Esophagus muscularis mucosa (tissue), 4 donors: ENCODE results near the gene RCAN1. TPM values are rescaled to one million over a fixed set of nuclear protein-coding genes. Genes with fewer than 3 reads are reported as not detected.
"Not testable (repeated sequence)": the region's sequence is repeated elsewhere in the genome, so short reads cannot be mapped to it uniquely, and the experiment has no call there.

Experiments
- DNase-seq: peaks from one replicate; pipeline ENCODE4 v3.0.0-alpha.2; 2017; ENCODE audit errors: extremely low spot score
- H3K27ac ChIP-seq, 4 donors: fragments of 200-600 bp; sonication (generic); replicated peaks in 1 of 4; 1 replicate in 3 of 4; 2 replicates in 1 of 4; pipeline ENCODE4 v1.5.1; 2016 to 2019; ENCODE audit warnings: mild to moderate bottlenecking in 1 of 4
- H3K27me3 ChIP-seq, 4 donors: fragments of 200-600 bp; sonication (generic); one replicate each; pipeline versions ENCODE4 v1.5.1 to v1.6.0; 2016 to 2019
- H3K36me3 ChIP-seq, 4 donors: fragments of 200-600 bp; sonication (generic); one replicate each; pipeline ENCODE4 v1.5.1; 2016 to 2019
- H3K4me1 ChIP-seq, 4 donors: fragments of 200-600 bp; sonication (generic); one replicate each; pipeline ENCODE4 v1.5.1; 2016 to 2019
- H3K4me3 ChIP-seq, 4 donors: fragments of 200-600 bp; sonication (generic); 1 replicate in 2 of 4; 2 replicates in 2 of 4; pipeline ENCODE4 v1.5.1; 2016 to 2019; ENCODE audit warnings: mild to moderate bottlenecking in 4 of 4, moderate library complexity in 1 of 4
- H3K9me3 ChIP-seq, 4 donors: fragments of 200-600 bp; sonication (generic); 1 replicate in 3 of 4; 2 replicates in 1 of 4; pipeline ENCODE4 v1.5.1; 2016 to 2019
- CTCF ChIP-seq, 3 experiments: fragments of 200-600 bp in 2 of 3; fragments of 450-650 bp in 1 of 3; sonication (generic) in 2 of 3; IDR thresholded peaks; one replicate each; pipeline ENCODE4 v1.5.1; 2017 to 2019; ENCODE audit warnings: antibody characterized with exemption in 3 of 3, mild to moderate bottlenecking in 2 of 3, moderate library complexity in 1 of 3
- EP300 ChIP-seq: sonication (generic); formaldehyde crosslinking; IDR thresholded peaks from one replicate; pipeline ENCODE4 v1.6.1; 2017; ENCODE audit warnings: antibody characterized with exemption
- POLR2A ChIP-seq: fragments of 450-650 bp; IDR thresholded peaks from one replicate; pipeline ENCODE4 v1.6.1; 2017; ENCODE audit warnings: antibody characterized with exemption, moderate library complexity, mild to moderate bottlenecking, low read depth
- POLR2AphosphoS5 ChIP-seq, 2 donors: sonication (generic); formaldehyde crosslinking; IDR thresholded peaks; one replicate each; pipeline ENCODE4 v1.6.1; 2017; ENCODE audit warnings: antibody characterized with exemption in 2 of 2
- WGBS: methylation state at CpG from one replicate; pipeline ENCODE4 v1.1.5; 2018; 5-methylcytosine and 5-hydroxymethylcytosine counted together
- intact Hi-C: fragments of 100-400 bp; cut with DNase I; formaldehyde crosslinking; loops from one replicate; pipeline ENCODE4 v1.15.1; 2023
- total RNA-seq, 4 donors: library from RNA; depleted of rRNA; stranded (reverse); fragments of >200 nt; gene quantifications; one replicate each; pipeline versions ENCODE4 v1.1.0 to v1.2.1, GENCODE V29; 2016

The RCAN1 gene
- total RNA-seq, 4 donors from 2014 or later = 32.4 to 58.8 (median 37.9) TPM

- H3K27me3 ChIP-seq = no peaks in the 10 kb centered on the region
- TF ChIP-seq EP300 (no peak), POLR2AphosphoS5 (IDR thresholded peaks at IDR 0.05) (no peak)
- intact Hi-C loops = no loop called here
Measured at GRCh38 chr21:34574601-34575529, 40.0 kb downstream of the RCAN1 start.

GRCh38 chr21:34571994-34572393 is 42.9 kb downstream of the RCAN1 start:
- intact Hi-C loops = no loop called here
- Histone ChIP-seq H3K27ac (no peak overlapping the region), H3K27me3 (no peaks in the 10 kb centered on the region), H3K4me1 (peaks cover 18 to 24% (median 22%) of the 10 kb centered on the region in 4 donors), H3K4me3 (no peak overlapping the region), H3K9me3 (no peaks in the 10 kb centered on the region), H3K36me3 (peaks cover 0 to 6% (median 0%) of the 10 kb centered on the region in 4 donors)
- WGBS = 89% methylated on average over 6 of the region's 7 CpGs
- no peak for TF ChIP-seq CTCF (IDR thresholded peaks at IDR 0.05)
- no peak for TF ChIP-seq POLR2AphosphoS5 (IDR thresholded peaks at IDR 0.05)
- TF ChIP-seq EP300 = no peak
- TF ChIP-seq POLR2A = no peak
- no peak for DNase-seq

More at GRCh38 chr21:34574601-34575529, 40.0 kb downstream of the RCAN1 start:
- DNase-seq = no peak
- H3K36me3 ChIP-seq = no peaks in the 10 kb centered on the region
- no peak overlapping the region for H3K4me3 ChIP-seq
- H3K4me1 ChIP-seq = peaks cover 22 to 39% (median 26%) of the 10 kb centered on the region in 4 donors
- 89% methylated on average over 24 of the region's 24 CpGs for WGBS
- peak overlapping the region in 3 of 4 donors; percentile 45 to 59 (median 58) for H3K27ac ChIP-seq
- no peaks in the 10 kb centered on the region for H3K9me3 ChIP-seq

- WGBS = 76% methylated on average over 3 of the region's 3 CpGs
- TF ChIP-seq POLR2A (no peak), EP300 (no peak), POLR2AphosphoS5 (IDR thresholded peaks at IDR 0.05) (no peak), CTCF (IDR thresholded peaks at IDR 0.05) (no peak)
- no peak overlapping the region for H3K27ac ChIP-seq
Measured at GRCh38 chr21:34570313-34570712, 44.6 kb downstream of the RCAN1 start.

GRCh38 chr21:34569381-34569979 is 45.4 kb downstream of the RCAN1 start:
- H3K27ac ChIP-seq = no peak overlapping the region
- no peaks in the 10 kb centered on the region for H3K27me3 ChIP-seq
- H3K36me3 ChIP-seq = peaks cover 0 to 6% (median 0%) of the 10 kb centered on the region in 4 donors
- H3K9me3 ChIP-seq = no peaks in the 10 kb centered on the region
- peaks cover 15 to 21% (median 19%) of the 10 kb centered on the region in 4 donors for H3K4me1 ChIP-seq
- 92% methylated on average over 4 of the region's 4 CpGs for WGBS
- no peak overlapping the region for H3K4me3 ChIP-seq
- TF ChIP-seq POLR2A = no peak
- TF ChIP-seq CTCF (IDR thresholded peaks at IDR 0.05) = no peak
- TF ChIP-seq POLR2AphosphoS5 (IDR thresholded peaks at IDR 0.05) = no peak
- no peak for TF ChIP-seq EP300
- intact Hi-C loops = no loop called here
- DNase-seq = no peak

More at GRCh38 chr21:34570313-34570712, 44.6 kb downstream of the RCAN1 start:
- intact Hi-C loops = no loop called here
- H3K4me3 ChIP-seq = no peak overlapping the region
- H3K27me3 ChIP-seq = no peaks in the 10 kb centered on the region
- no peaks in the 10 kb centered on the region for H3K9me3 ChIP-seq
- DNase-seq = no peak
- H3K4me1 ChIP-seq = peaks cover 9 to 14% (median 14%) of the 10 kb centered on the region in 4 donors
- peaks cover 0 to 6% (median 0%) of the 10 kb centered on the region in 4 donors for H3K36me3 ChIP-seq

GRCh38 chr21:34568801-34569200 is 46.1 kb downstream of the RCAN1 start:
- H3K9me3 ChIP-seq, H3K27me3 ChIP-seq, H3K36me3 ChIP-seq, H3K27ac ChIP-seq, intact Hi-C loops, H3K4me3 ChIP-seq, DNase-seq: not testable (repeated sequence)
- H3K4me1 ChIP-seq = peaks cover 15 to 24% (median 20%) of the 10 kb centered on the region in 4 donors
- 92% methylated on average over 4 of the region's 4 CpGs for WGBS
